HG03064 (cell line): ENCODE measurements around the gene RTN4RL2.

Experiments used
- ATAC-seq: cut with Tn5 transposase; IDR thresholded peaks from one replicate; pipeline ENCODE4 v1.9.1; 2021; ENCODE audit warnings: low read depth; ENCODE audit not compliant: unreplicated experiment

The RTN4RL2 gene

GRCh38 chr11:57477507-57478189 is 17.3 kb downstream of the RTN4RL2 start:
- ATAC-seq: no peak

DNA sequence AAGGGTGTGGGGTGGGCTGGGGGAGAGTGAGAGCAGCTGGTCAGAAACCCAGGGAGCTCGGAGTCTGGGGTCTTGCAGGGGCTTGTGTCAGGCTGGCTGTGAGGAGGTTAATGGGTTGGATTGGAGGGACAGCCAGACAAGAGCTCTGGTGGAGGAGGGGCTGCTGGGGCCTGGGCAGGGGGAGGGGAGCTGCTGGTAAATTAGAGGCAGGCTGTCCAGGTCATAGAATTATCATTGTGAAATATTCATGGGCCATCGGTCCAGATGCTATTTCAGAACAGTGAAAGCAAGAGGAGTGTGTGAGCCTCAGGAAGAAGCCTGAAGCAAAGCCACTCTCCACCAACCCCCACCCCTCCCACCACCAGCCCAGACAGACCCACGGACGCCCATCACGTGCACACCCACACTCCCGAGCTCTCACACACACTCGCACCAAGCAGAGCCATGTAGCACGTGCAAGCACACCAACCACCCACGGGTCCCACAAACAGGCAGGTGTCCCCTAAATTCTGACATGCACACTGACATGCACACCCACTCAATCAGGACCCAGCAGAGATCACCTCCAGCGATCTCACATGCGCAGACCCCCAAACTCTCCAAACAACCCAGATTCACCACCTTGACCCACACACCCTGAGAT is 18.8 kb downstream of the RTN4RL2 start:
- no peak for ATAC-seq

GRCh38 chr11:57479911-57480310 is 19.6 kb downstream of the RTN4RL2 start:
- ATAC-seq: no peak

GRCh38 chr11:57480409-57481137 is 20.2 kb downstream of the RTN4RL2 start:
- ATAC-seq: no peak

DNA sequence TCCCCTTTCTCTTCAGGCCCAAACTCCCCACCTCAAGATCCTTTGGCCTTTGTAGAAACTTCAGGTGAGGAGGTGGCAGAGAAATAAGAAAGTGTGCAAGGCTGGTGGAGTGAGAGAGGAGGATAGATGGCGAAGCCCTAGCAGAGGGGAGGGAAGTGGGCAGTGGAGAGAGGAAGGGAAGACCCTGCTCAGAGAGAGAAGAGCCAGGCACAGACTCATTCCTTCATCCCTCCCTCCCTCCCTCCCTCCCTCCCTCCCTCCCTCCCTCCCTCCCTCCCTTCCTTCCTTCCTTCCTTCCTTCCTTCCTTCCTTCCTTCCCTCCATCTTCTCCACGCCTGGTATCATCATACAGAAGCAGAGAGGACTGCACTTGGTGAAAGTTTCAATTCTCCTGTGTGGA is 21.0 kb downstream of the RTN4RL2 start:
- ATAC-seq: no peak

DNA sequence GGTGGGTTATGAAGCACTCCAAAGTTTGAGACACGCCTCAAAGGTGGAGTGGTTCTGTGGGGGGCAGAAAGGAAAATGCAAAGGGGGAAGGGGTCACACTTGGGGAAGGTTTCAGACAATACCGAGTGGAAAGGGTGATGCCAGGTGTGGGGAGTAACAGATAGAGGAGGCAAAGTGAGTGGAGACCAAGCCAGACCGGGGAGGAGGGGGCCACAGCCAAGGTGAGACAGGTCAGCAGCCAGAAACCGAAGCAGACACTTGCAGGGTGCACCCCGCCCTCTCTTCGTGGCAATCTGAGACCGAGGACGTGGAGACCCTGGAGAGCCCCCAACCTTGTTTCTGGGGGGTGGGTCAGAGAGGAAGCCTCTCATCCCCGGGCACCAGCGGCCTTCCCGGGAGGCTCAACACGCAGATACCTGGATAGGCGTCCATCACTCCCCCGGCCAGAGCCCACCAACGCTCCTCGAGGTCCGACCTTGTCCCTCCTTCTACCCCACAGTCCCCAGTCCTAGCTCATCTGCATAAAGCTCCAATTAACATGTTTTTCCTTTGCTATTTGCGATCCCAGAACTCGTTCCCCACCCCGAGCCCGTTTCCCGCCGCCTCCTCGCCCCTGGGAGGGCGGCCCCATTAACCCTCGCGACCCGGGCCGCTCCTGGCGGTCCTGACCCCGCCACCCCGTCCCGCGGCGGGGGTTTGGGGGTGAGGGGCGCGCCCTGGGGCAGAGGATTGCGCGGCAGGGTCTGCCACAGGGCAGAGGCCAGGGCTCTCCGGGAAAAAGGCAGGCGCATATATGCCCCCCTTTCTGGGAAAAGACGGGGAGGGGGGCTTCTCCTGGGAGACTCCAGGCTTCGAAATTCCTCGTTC is 21.8 kb downstream of the RTN4RL2 start:
- no peak for ATAC-seq

- no peak for ATAC-seq
Observed at GRCh38 chr11:57482782-57483561, 22.6 kb downstream of the RTN4RL2 start.

GRCh38 chr11:57483562-57483918 is 23.2 kb downstream of the RTN4RL2 start:
- ATAC-seq: no peak

DNA sequence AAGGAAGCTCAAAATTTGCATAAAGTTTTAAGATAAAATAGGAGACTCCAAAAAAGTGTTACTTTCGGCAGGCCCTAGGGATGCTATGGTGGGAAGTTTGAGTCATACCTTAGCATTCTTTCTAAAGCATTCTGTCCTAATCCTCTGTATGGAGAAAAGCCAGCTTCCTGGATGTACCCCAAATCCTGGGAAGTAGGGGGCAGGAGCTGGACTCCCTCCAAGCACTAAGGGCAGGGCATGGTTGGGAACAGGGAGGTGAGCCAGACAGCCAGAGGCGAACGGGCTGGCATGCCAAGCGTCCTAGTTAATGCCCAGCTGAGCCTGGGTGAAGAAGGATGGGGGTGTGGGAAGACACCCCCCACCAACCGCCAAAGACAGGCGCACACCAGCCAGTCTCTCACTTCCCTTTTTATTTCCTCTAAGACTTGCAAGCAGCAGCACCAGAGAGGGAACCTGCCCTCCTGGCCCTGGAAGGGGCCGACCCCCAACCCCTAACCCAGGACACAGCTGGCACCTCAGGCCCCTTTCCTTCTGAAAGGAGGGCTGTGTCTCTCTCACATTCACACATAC is 23.9 kb downstream of the RTN4RL2 start:
- peak; percentile 68 for ATAC-seq

- ATAC-seq: no peak
Observed at GRCh38 chr11:57485217-57485990, 25.1 kb downstream of the RTN4RL2 start.

GRCh38 chr11:57487021-57487778 is 26.9 kb downstream of the RTN4RL2 start:
- ATAC-seq: no peak

- no peak for ATAC-seq
Observed at GRCh38 chr11:57487920-57488659, 27.8 kb downstream of the RTN4RL2 start.

DNA sequence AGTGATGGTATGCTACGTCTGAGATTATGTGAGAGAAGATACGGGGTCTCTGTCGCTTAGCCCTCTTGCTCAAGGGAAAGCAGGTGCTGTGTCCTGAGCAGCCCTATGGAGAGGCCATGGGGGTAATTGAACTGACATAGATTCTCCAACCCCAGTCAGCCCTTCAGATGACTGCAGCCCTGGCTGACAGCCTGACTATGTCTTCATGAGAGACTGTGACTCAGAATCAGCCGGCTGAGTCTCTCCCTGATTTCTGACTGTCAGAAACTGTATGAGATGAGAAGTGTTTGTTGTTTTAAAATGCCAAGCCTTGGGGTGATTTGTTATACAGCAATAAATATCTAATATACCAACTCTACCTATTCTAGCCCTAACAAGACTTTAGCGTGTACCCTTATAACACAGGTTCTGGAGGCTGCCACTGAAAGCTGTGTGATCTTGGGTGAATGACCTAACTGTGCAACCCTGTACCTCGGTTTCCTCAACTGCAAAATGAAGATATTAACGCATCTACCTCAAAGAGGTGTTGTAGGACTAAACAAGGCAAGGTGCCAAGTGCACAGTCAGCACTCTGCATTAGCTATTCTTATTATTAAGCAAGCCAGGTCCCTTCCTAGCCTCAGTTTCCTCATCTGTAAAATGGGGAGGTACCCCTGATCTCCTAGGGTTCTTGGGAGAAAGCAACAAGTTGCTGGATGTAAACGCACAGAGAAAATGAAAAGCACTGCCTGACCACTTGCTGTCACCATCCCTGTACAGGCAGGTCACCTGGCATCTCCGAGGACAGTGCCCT is 30.3 kb downstream of the RTN4RL2 start:
- no peak for ATAC-seq

DNA sequence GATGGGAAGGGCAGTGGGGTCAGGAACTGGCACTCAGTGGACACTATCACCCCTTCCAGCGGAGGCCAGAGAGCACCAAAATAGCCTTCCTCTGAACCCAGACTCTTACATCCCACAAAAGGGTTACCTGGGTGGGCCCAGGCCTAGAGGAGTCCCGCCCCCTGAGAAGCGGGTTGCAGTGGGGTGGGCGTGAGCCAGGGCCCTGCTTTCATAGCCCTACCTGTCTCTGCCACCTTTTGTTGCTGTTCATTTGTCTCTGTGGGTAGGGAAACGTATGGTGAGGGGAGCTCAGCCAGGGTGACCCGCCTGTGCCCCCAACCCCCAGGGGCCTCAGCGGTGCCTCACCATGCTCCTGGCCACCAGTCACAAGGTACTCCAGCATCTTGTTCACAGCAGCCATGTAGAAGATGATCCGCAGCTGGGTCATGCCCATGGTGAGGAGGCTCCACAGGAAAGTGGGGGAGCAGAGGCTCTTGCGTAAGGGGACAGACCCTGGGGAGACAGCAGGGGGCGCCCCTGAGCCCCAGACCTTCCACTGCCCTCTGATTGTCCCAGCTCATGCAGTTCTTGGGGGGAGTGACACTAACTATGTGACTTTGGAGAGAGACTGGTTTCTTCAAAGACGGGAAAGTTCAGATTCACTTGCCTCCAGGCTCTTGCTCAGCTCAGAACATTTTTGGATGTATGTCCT is 31.2 kb downstream of the RTN4RL2 start:
- ATAC-seq: no peak

DNA sequence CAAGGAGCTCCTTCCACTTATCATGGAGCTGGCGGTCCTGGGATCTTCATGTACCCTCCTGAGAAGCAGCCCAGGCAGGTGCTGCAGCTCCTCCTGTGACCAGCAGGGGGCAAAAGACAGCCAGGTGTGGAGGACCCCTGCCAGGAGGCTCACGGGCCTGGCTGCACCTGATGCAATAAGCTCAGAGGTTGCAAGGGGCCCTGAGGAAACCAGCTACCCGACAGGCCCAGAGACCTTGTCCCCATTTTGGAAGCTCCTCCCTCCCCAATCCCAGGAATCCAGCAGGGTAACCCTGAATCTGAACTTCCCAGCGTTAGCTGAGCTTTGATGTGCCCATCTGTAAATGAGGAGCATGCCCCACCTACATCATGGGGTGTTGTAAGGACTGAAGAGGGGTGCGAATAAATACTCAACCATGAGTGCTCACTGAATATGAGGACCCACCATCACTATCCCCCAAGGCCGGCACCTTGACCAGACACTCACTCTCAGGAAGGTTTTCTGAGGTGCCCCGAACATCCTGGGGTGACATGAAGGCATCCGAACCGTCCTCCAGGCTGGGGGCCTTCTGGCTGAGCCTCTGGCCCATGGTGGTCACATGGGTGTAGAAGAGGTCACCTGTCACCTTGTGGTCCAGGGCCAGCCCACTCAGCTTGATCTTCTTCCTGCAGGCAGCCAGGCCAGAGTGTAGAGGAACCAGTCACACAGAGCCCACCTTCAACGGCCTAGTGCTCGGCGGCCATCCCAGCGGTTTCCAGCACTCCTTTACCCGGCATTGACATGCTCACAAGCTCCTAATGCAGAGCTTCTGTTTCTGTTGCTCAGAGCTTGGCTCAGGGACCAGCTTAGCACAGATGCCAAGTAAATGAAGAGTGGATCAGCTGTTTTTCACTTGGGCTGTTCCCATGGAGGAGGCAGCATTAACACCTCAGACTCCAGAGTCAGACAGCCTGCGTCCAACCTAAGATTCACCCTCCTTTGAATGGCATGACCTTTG is 33.5 kb downstream of the RTN4RL2 start:
- ATAC-seq: peak; percentile 58
